ENCODE data around the gene ANKRD16.

GRCh38 chr10:5830629-5831445, 58.9 kb downstream of the ANKRD16 start:
- TF ChIP-seq CTCF (IDR thresholded peaks at IDR 0.05) (no peak), POLR2A (IDR thresholded peaks at IDR 0.05) (no peak)
